HS-5 (cell line): ENCODE results near the gene GALNTL6.

Source experiments
- DNase-seq: peaks from one replicate; pipeline ENCODE4 v3.0.0-alpha.2; 2012; ENCODE audit warnings: low read depth

Gene GALNTL6

GRCh38 chr4:172125443-172125842, 312.2 kb downstream of the GALNTL6 start:
- no peak for DNase-seq

- DNase-seq, result no peak
Observed at GRCh38 chr4:172127168-172127567, 314.0 kb downstream of the GALNTL6 start.

- no peak for DNase-seq
Observed at GRCh38 chr4:172129593-172129992, 316.4 kb downstream of the GALNTL6 start.

GRCh38 chr4:172134521-172134920, 321.3 kb downstream of the GALNTL6 start:
- no peak for DNase-seq

GRCh38 chr4:172141025-172141424, 327.8 kb downstream of the GALNTL6 start:
- no peak for DNase-seq

GRCh38 chr4:172142281-172142741, 329.1 kb downstream of the GALNTL6 start:
- peak; percentile 49 for DNase-seq

GRCh38 chr4:172143605-172144314, 330.6 kb downstream of the GALNTL6 start:
- no peak for DNase-seq

- DNase-seq, result no peak
Observed at GRCh38 chr4:172147687-172148086, 334.5 kb downstream of the GALNTL6 start.

GRCh38 chr4:172149329-172149728, 336.1 kb downstream of the GALNTL6 start:
- DNase-seq, result no peak

- no peak for DNase-seq
Observed at GRCh38 chr4:172152284-172152683, 339.1 kb downstream of the GALNTL6 start.

GRCh38 chr4:172153719-172154118, 340.5 kb downstream of the GALNTL6 start:
- no peak for DNase-seq

- DNase-seq, result no peak
Observed at GRCh38 chr4:172155838-172156345, 342.7 kb downstream of the GALNTL6 start.

GRCh38 chr4:172157946-172158345, 344.7 kb downstream of the GALNTL6 start:
- DNase-seq, result no peak

GRCh38 chr4:172163215-172163614, 350.0 kb downstream of the GALNTL6 start:
- DNase-seq, result no peak

- DNase-seq, result no peak
Observed at GRCh38 chr4:172168888-172169287, 355.7 kb downstream of the GALNTL6 start.

GRCh38 chr4:172169871-172170270, 356.7 kb downstream of the GALNTL6 start:
- peak; percentile 8 for DNase-seq

GRCh38 chr4:172173206-172173605, 360.0 kb downstream of the GALNTL6 start:
- no peak for DNase-seq

- DNase-seq, result no peak
Observed at GRCh38 chr4:172177382-172177781, 364.2 kb downstream of the GALNTL6 start.

- DNase-seq, result no peak
Observed at GRCh38 chr4:172188248-172188988, 375.2 kb downstream of the GALNTL6 start.

- peak; percentile 8 for DNase-seq
Observed at GRCh38 chr4:172202480-172203076, 389.4 kb downstream of the GALNTL6 start.

- no peak for DNase-seq
Observed at GRCh38 chr4:172207258-172207657, 394.1 kb downstream of the GALNTL6 start.

GRCh38 chr4:172207886-172208285, 394.7 kb downstream of the GALNTL6 start:
- DNase-seq, result no peak

GRCh38 chr4:172220679-172221078, 407.5 kb downstream of the GALNTL6 start:
- no peak for DNase-seq
